CD4-positive, alpha-beta T cell treated with Interleukin-6 for 4 hours (primary cell): ENCODE measurements around the gene OPRD1.

Source experiments
- DNase-seq: peaks from one replicate; pipeline ENCODE4 v3.0.0-alpha.2; 2020; ENCODE audit warnings: mixed read lengths

OPRD1 gene

DNA sequence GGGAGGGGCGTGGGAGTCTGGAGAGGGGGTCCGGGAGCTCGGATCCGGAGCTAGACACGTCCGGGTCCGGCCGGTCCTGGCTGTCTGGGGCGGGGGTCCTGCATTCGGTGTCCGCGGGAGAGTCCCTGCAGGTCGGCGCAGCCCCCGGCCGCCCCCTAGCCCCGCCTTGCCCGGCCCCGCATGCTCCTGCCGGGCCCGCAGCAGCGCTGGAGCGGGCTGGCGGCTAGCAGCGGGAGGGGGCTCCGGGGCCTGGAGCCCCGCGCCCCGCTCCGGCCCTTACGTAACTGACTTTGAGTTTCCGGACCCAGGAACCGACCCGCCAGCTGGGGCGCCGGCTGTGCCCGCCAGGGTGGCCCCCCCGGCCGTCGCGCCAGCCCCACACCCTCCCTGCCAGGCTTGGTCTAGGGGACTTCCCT lies 75.5 kb downstream of the OPRD1 start:
- DNase-seq, result peak; percentile 69

DNA sequence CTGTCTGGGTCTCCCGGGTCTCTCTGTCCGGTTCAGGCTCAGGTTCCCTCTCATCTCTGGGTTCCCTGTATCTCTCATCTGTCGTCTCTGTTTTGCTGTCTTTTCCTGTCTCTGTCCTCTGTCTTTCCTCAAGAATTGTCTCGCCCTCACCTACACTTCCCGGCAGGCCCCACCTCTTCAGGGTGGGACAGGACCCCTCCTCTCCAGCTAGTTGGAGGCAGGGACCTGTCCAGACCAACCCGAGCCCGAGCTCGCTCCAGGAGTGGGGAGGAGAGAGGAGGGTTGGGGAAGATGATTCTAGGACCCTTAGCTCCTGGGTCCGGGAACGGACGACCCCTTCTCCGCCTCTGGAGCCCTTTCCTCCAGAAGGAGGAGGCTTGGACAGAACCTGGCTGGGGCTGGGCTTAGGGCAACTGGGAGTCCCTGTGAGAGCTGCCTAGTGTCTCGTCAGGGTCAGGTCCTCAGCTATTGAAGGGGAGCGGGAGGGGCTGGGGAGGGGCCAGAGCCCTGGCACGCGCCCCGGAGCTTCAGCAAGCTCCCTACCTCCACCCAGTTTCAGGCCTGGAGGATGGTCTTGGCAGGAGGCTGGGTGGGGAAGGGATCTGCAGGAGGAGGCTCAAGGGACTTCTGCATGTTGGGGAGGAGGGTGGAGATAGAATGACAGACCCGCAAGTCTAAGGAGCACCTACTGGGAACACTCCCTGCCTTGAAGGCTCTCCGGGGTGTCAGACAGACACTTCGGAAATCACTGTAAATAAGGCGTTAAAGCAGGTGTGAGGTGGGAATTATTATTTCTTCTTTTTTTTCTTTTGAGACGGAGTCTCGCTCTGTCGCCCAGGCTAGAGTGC lies 76.1 kb downstream of the OPRD1 start:
- peak; percentile 13 for DNase-seq

DNA sequence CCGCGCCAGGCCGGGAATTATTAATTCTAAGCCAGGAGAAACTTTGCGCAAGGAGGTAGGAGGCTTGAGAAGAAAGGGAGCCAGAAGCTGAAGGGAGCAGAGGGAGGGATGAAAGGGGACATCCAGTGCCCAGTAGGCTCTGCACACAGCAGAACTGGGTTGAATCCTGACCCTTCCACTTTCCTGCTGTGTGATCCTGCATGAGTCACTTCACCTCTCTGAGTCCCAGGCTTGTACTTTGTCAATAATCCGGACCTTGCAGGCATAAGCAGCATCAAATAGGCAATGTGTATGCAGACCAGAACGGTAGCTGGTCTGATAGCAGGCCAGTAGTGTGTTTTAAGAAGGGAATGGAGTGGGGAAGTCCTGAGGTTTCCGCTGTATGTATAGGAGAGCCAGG lies 76.9 kb downstream of the OPRD1 start:
- DNase-seq, result no peak

DNA sequence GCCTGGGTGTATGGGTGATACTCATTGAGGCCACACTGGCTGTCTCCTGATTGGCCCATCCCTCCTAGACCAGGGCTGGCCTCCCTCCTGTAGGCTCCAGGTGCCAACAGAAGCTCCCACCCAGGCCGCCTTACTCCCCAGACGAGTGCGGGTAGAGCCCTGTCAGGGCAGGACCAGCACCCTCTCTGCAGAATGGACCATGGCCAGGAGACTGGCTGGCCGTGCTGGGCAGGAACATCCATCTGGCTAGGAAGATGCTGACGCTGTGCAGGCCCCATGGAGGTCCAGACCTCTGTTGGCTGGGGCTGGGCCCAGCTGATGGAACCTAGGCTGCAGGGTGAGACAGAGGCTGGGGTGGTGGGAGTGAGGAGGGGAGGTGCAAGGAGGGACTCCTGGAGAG lies 77.4 kb downstream of the OPRD1 start:
- DNase-seq, result no peak

DNA sequence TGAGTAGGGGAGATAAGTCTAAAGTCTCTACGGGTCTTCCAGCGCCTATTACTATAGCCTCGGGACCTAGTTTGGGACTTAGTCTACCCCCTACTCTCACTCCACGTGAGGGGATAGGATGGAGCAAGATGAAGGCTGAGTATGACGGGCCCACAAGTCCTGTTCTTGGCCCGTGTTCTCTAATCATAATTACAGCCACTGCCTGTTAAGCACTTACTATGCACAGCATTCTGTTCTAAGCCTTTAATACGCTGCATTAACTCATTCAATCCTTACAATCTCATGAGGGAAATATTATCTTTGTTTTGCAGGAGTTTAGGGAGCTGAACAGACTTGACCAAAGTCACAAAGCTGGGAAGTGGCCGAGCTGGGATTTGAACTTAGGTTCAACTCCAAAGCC lies 78.5 kb downstream of the OPRD1 start:
- no peak for DNase-seq

DNA sequence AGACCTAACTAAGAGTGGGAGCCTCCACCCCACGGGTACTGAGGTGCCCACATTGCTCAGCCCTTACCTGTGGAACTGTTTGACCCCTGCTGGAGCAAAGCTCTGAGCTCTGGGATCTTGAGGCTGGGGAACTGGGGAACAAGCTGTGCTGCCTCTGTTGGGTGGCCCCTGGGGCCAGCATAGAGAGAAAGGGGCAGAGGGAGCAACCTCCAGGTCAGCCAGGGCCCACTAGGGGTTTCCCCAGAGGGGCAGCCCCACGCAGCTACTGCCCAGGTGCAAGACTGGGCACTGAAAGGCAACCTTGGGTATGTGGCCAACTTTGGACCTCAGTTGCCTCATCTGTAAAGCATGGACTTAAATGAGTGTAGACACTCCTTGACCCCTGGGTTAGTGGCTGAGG lies 78.9 kb downstream of the OPRD1 start:
- DNase-seq, result no peak

DNA sequence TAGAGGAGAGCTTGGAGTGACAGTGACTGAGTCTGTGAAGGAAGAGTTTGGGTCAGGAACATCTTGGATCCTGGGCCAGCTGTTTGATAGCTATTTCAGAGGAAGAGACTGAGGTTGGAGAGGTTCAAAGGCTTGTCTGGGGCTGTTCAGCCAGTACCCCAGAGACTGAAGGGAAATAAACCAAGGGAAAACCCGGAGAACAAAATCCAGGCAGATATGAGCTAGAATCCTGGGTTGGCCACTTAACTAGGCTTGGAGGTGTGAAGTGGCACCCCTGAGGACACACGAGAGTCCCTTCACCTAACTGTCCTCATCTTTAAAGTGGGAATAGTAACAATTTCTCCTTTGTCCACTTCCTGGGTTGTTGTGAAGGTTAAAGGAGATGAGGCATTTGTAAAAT lies 79.3 kb downstream of the OPRD1 start:
- no peak for DNase-seq

DNA sequence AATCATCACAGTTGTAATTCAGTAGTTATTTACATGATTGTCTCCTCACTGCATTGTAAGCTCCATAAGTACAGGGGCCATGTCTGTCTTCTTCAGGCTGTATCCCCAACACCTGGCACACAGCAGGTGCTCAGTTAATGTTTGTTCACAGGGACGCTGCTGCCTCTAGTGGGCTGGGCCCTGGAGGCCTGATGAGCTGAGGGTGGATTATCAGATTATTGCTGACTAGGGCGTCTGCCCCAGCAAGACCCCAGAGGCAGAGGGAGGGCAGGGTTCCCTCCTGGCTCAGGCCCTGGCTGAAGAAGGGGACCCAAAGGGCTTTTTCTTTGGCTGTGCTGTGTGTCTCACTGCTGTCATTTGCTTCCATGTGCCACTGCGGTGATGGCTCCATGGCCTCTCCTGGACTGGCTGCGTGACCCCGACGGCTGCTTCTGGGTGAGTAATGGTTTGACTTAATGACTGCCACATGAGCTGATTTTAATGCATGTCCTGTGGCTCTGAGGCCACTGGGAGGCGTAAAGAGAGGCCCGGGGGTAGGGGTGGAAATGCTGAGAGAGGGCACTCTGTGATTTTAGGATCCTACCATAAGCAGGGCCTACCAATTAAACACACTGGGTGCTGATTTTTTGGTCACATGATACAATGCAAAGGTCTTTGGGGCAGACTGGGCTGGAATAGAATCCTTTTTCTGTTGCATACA lies 81.6 kb downstream of the OPRD1 start:
- DNase-seq, result peak; percentile 43

DNA sequence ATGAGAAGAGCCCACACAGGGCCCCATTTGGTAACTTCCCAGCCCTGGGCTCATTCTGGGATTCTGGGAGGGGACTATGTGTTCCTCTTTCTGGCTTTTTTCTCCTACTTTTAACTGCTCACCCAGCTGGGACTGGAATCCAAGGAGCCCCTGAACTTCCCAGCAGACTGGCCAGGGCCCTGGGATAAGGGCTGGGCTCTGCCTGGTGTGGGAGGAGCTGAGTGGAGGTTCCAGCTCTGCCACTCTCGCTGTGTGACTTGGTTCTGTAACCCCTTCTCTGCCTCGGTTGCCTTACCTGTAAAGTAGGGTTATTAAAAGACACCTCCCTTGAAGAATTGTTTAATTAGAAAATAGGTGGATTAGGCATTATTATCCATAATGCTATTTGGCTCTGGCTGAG lies 82.8 kb downstream of the OPRD1 start:
- DNase-seq, result no peak

DNA sequence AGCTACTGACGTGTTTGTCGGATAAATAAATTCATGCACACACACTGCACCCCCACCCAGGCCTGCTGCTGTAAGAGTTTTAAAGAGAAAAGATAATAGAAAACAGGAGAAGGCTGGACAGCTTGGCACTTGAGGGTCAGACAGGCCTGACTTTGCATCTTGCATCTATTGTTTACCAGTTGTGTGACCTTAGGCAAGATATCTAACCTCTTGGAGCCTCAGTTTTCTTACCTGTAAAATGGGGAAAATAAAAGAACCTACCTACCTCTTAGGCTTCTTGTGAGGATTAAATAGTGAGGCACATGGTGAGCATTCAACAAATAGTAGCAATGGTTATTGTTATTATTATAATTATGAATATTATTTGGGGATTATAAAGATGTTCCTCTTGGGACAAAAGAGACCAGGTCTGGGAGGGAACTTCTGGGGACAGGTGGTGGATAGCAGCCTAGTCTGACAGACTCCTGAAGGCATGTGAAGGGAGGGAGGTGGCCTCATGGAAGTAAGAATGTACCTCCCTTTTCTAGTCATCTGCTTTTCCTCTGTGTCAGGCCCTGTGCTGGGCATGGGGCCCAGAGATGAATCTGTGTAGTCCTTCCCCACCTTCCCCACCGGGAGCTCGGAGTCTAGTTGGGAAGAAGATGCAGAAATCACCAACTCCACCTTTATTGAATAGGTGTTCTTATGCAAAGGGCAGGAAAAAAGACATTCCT lies 84.1 kb downstream of the OPRD1 start:
- DNase-seq, result no peak

DNA sequence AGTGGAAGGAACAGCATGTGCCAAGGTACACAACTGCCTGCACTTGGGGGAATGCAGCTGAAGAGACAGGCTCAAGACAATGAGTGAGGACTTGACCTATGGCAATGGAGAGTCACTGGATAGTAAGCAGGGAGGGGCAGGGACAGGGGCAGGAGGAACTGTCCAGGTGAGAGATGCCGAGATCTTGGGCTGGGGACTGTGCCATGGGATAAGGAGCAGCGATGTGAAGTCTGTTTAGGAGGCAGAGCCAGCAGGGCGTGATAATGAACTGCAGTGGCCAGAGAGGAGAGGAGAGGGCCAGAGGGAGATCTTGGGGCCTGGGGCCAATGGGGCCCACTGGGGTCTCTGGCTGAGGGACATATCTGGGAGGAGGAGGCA lies 84.6 kb downstream of the OPRD1 start:
- no peak for DNase-seq

DNA sequence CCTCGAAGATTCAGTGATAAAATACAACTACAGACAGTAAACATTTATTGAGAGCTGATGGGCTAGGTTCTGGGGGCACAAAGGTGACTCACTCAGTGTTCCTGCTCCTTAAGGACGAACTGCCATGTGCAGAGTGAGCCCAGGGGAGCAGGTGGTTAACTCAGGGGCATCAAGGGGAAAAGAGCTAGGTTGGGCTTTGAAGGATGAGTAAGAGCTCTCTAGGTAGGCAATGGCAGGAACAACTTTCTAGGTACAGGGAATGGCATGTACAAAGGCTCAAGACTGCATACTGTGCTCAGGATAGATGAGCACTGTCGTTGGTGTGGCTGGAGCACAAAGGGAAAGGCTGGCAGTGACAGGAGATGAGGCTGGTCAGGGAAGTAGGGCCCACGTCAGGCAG lies 85.8 kb downstream of the OPRD1 start:
- DNase-seq, result no peak

DNA sequence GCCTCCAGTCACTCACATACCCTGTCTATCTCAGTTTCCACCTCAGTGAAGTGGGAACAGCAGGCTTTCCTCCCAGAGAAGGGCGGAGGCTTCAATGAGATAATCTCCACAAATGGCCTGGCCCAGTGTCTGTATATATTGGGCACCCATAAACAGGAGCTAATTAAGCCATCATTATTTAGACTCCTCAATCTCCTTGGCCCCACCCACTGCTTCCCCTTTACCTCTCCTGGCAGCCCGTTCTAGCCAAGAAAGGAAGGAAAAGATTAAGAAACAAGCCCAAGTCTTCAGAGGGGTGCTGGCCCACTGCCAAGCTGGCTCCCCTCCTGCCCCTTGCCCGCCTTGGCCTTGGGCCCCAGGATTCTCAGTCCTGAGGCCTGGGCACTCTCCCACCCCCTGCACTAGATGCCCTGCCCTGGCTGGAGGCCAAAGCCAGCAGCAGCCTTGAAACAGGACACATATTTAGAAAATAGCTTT lies 86.5 kb downstream of the OPRD1 start:
- DNase-seq, result no peak

DNA sequence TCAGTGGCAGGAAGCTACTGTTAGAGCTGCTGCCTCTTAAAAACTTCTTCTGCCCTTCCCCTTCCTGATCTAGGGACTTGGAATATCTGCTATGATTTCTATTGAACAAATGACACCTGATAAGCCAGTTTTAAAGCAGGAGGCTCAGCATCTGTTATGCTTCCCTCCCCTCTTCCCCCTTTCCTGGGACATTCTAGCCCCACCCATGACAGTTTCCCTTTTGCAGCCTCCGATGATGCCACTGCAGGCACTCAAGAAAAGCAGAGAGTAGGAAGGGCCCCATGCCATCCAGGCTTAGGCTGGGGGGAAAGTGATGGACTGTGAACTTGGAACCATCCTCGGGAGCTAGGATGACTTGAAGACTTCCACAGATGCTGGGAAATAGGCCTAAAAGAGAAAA lies 87.3 kb downstream of the OPRD1 start:
- DNase-seq, result no peak

DNA sequence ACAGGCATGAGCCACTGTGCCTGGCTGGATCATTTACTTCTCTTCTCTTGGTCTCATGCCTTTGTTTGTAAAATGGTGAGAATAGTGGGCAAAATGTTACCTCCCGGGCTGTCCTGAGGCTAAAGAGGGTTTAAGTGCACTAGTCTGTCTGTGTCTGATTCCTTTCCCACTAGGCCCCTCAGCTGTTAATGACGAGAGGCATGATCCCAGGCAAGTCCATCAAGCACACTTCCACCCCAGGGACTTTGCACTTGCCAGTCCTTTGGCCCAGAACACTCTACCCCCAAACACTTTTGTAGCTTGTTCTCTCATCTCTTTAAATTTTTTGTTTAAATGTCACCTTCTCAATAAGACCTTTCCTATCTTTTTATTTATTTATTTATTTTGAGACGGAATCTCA lies 88.6 kb downstream of the OPRD1 start:
- no peak for DNase-seq

DNA sequence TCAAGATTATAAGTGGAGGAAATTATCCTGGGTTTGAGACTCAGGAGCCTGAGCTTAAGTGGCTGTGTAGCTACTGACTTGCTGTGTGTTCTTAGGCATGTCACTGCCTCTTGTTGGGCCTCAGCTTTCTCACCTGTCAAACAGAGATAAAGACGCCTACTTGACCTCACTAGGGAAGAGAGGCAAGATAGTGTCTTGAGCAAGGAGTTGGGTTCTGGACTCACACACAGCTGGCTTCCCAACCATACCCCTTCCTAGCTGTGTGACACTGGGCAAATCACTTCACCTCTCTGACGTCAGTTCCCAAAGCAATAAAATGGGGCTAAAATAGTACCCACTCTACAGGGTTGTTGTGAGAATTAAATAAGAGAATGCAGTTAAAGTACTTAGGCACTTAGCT lies 90.8 kb downstream of the OPRD1 start:
- DNase-seq, result no peak

DNA sequence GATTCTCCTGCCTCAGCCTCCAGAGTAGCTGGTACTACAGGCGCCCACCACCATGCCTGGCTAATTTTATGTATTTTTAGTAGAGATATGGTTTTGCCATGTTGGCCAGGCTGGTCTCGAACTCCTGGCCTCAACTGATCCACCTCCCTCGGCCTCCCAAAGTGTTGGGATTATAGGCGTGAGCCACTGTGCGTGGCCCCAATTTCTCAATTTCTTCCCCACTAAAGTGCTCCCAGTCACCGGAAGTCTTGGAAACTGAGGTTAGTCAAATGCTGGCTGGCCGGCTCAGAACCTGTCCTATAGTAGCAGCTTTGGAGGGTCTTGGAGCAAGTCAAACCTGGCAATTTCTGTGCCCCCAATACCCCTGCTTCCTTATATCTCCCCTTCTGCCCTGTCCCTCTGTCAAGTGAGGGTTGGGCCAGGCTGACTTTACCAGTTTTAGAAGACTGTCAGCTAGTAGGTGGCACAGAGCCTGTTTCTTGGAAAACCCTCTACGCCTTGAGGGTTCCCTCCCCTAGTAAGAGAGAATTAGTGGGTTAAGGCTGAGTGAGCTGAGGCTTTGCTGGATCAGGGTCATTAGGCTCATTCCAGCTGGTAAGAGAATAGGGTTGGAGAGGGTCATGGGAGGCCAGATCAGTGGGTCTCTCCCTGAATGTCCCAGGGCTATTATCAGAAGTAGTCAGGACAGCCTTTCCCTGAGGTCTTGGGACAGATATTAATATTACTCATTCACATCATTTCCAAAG lies 94.1 kb downstream of the OPRD1 start:
- no peak for DNase-seq

DNA sequence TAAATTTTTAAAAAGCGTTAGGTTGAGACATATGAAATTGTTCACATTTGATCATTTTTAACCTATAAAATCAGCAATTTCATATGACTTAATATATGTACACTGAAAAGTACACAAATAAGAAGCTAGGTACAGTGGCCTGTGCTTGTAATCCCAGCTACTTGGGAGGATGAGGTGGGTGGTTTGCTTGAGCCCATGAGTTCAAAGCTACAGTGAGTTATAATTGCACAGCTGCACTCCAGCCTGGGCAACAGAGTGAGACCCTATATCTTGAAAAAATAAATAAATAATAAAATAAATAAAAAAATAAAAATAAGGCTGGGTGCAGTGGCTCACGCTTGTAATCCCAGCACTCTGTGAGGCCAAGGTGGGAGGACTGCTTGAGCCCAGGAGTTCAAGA lies 97.2 kb downstream of the OPRD1 start:
- DNase-seq, result no peak

DNA sequence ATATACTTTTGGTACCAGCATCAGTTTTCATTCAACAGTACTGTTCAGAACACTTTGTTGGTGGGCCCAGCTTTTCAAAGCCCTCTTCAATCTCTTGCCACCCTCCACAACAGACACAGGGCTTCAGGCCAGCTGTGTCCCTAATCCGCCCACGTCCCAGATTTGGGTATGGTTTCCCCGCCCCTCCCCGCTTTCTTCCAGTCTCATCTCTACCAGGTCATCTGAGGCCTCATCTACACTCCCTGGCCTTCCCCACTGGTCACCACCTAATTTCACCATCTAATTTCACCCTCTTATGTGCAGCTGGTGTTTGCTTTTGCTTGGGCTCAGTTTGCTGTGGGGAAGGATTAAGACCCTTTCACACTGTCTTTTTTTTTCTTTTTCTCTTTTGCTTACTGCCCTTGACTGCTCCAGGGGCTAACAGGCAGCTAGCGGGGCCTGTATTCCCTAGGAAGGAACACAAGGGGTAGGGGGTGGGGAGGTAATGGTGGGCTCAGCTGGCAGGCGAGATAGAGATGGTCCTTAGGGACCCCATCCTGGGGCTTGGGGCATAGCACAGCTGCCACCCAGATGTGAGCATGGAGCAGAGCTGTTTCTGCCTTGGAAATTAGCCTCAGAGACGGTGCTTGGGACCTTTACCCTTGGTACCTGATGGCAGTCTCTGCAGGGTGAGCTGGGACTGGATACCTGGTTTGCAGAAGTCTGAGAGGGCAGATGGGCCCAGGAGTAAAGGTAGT lies 98.6 kb downstream of the OPRD1 start:
- DNase-seq, result no peak

DNA sequence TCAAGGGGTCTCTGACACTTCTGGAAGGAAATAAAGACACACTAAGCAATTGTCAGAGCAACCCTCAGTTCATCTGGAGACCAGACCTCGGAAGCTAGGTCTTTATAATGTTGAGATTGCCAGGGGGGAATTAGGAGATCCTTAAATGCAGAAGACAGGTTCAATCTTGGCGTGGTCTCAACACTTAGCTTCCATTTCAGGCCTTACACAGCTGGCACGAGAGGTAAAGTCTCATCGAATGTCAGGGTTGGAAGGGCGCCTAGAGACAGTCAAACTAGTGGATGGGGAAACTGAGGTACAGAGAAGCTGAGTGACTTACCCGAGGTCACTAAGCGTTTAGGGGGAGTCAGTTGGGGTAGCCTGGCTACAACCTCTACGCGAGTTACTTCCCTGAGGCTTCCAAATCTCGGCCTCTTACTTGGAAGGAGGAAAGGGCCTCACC lies 101.8 kb downstream of the OPRD1 start:
- no peak for DNase-seq

DNA sequence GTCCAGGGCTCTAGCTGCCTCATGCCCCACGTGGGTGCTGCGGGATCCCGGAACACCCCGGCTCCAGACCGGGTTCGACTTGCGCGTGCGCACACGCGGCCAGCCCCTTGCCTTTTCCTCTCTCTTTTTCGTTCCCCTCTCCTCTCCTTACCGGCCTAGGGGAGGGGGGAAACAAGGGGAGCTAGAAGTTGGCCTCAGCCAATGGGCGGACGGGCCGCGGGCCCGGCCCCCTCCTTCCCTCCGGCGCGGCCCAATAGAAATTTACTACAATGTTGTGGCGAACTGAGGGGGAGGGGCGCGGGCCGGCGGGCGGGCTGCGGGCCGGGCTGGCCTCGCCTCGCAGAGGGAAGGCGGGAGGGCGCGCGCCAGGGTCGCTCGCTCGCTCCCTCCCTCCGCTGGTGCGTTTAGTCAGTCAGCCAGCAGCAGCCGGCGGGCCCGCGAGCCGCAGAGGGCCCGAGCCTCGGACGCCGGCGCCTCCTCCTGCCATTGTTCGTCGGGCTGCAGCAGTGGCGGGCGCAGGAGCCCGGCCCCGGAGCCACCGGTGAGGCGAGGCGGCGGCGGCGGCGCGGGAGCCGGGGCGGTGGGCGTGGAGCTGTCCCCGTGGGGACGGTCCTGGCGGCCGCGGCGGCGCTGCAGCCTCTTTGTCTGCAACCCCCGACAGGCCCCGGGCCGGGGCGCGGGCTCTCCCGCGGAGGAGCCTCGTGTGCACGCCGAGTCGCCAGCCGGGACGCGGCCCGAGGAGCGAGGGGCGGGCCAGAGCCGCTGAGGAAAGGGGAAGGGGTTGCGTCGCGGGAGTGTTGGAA lies 102.5 kb downstream of the OPRD1 start, which contains the start of gene EPB41:
EPB41 (plus strand) TSS at position 342 of the 803 bp plus-strand sequence. CDS start 72,869 bp downstream, outside the sequence.
- peak; percentile 97 for DNase-seq
